ENCODE data around the gene SLC12A7.

GRCh38 chr5:1030801-1031271, 81.0 kb downstream of the SLC12A7 start:
- no peak for TF ChIP-seq CTCF (IDR thresholded peaks at IDR 0.05)
- TF ChIP-seq POLR2A (IDR thresholded peaks at IDR 0.05) = no peak

All from heart left ventricle (tissue), 13 donors.